ENCODE results near the gene SCAF8.
"Not testable (repeated sequence)": the region's sequence is repeated elsewhere in the genome, so short reads cannot be mapped to it uniquely, and the experiment has no call there.

Gene SCAF8

DNA sequence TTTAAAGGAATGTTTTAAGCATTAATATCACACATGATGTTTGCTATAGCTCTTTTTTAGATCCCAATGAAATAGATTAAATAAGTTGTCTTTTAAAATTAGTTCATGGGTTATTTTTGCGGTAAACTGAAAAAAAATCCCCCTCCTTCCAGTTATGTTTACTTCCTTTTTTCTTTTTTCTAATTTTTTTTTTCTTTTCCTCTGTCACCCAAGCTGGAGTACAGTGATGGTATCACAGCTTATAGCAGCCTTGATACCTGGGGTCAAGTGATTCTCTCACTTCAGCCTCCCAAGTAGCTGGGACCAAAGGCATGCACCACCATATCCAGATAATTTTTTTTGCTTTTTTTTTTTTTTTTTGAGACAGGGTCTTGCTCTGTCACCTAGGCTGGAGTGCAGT is 17.8 kb upstream of the SCAF8 start:
- Mint-ChIP-seq H3K27ac (ENCODE audit: low read depth) (no peak overlapping the region), H3K4me3 (no peak overlapping the region), H3K27me3 (peaks cover 9% of the 10 kb centered on the region)

DNA sequence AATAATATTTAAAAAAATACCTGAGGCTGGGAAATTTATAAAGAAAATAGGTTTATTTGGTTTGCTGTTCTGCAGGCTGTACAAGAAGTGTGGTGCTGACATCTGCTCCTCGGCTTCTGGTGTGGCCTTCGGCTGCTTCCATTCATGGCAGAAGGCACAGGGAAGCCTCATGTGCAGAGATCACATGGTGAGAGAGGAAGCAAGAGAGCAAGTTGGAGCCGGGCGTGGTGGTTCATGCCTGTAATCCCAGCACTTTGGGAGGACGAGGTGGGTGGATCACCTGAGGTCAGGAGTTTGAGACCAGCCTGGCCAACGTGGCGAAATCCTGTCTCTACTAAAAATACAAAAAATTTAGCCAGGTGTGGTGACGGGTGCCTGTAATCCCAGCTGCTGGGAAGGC is 16.9 kb upstream of the SCAF8 start:
- not testable (repeated sequence) for H3K4me1 Mint-ChIP-seq; ATAC-seq (replicated peaks; ENCODE audit: extremely low read depth, poor library complexity, severe bottlenecking); H3K27ac Mint-ChIP-seq (ENCODE audit: low read depth); H3K9me3 Mint-ChIP-seq; H3K4me3 Mint-ChIP-seq; DNase-seq (ENCODE audit: low spot score in 2 of 2); H3K36me3 Mint-ChIP-seq (ENCODE audit: insufficient read depth)
- peaks cover 16% of the 10 kb centered on the region for H3K27me3 Mint-ChIP-seq

More for the DNA sequence above, 17.8 kb upstream of the SCAF8 start:
- peaks cover 4% of the 10 kb centered on the region for H3K9me3 Mint-ChIP-seq
- DNase-seq (ENCODE audit: low spot score in 2 of 2) (no peak), ATAC-seq (replicated peaks; ENCODE audit: extremely low read depth, poor library complexity, severe bottlenecking) (no peak)
- H3K36me3 Mint-ChIP-seq (ENCODE audit: insufficient read depth), result peaks cover 1% of the 10 kb centered on the region
- no peaks in the 10 kb centered on the region for H3K4me1 Mint-ChIP-seq

DNA sequence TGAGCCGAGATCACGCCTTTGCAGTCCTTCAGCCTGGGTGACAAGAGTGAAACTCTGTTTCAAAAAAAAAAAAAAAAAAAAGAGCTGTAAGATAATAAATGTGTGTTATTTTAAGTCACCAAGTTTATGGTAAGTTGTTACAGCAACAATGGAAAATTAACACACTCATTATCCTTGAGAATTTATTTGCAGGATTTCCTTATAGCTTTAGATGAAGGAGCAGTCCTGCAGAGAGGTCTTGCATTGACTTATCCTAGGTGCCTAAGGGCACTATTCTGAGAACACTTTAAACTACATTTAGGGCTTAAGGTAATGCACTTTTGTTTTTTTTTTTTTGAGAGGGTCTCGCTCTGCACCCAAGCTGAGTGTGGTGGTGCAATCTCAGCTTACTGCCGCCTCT is 13.8 kb upstream of the SCAF8 start:
- peaks cover 4% of the 10 kb centered on the region for H3K9me3 Mint-ChIP-seq

GRCh38 chr6:154719854-154720253 is 13.4 kb upstream of the SCAF8 start:
- ATAC-seq (replicated peaks; ENCODE audit: extremely low read depth, poor library complexity, severe bottlenecking) (no peak), DNase-seq (ENCODE audit: low spot score in 2 of 2) (no peak)
- Mint-ChIP-seq H3K4me3 (no peak overlapping the region), H3K36me3 (ENCODE audit: insufficient read depth) (no peaks in the 10 kb centered on the region), H3K27me3 (peaks cover 26% of the 10 kb centered on the region), H3K27ac (ENCODE audit: low read depth) (no peak overlapping the region), H3K9me3 (peaks cover 4% of the 10 kb centered on the region), H3K4me1 (peaks cover 5% of the 10 kb centered on the region)

More for the DNA sequence above, 13.8 kb upstream of the SCAF8 start:
- H3K36me3 Mint-ChIP-seq (ENCODE audit: insufficient read depth), result no peaks in the 10 kb centered on the region
- H3K4me3 Mint-ChIP-seq, result no peak overlapping the region
- no peak overlapping the region for H3K27ac Mint-ChIP-seq (ENCODE audit: low read depth)
- no peak for DNase-seq (ENCODE audit: low spot score in 2 of 2)
- peaks cover 5% of the 10 kb centered on the region for H3K4me1 Mint-ChIP-seq
- ATAC-seq (replicated peaks; ENCODE audit: extremely low read depth, poor library complexity, severe bottlenecking), result no peak
- peaks cover 27% of the 10 kb centered on the region for H3K27me3 Mint-ChIP-seq

- Mint-ChIP-seq H3K4me1 (peaks cover 5% of the 10 kb centered on the region), H3K9me3 (peaks cover 4% of the 10 kb centered on the region), H3K27ac (ENCODE audit: low read depth) (no peak overlapping the region), H3K27me3 (peaks cover 26% of the 10 kb centered on the region), H3K36me3 (ENCODE audit: insufficient read depth) (no peaks in the 10 kb centered on the region), H3K4me3 (no peak overlapping the region)
- no peak for DNase-seq (ENCODE audit: low spot score in 2 of 2)
- no peak for ATAC-seq (replicated peaks; ENCODE audit: extremely low read depth, poor library complexity, severe bottlenecking)
Measured at GRCh38 chr6:154721460-154721859, 11.8 kb upstream of the SCAF8 start.

- Mint-ChIP-seq H3K36me3 (ENCODE audit: insufficient read depth) (no peaks in the 10 kb centered on the region), H3K27ac (ENCODE audit: low read depth) (no peak overlapping the region), H3K9me3 (no peaks in the 10 kb centered on the region), H3K4me1 (peaks cover 5% of the 10 kb centered on the region), H3K4me3 (no peak overlapping the region), H3K27me3 (peaks cover 13% of the 10 kb centered on the region)
- no peak for ATAC-seq (replicated peaks; ENCODE audit: extremely low read depth, poor library complexity, severe bottlenecking)
- no peak for DNase-seq (ENCODE audit: low spot score in 2 of 2)
Measured at GRCh38 chr6:154726887-154727286, 6.3 kb upstream of the SCAF8 start.

DNA sequence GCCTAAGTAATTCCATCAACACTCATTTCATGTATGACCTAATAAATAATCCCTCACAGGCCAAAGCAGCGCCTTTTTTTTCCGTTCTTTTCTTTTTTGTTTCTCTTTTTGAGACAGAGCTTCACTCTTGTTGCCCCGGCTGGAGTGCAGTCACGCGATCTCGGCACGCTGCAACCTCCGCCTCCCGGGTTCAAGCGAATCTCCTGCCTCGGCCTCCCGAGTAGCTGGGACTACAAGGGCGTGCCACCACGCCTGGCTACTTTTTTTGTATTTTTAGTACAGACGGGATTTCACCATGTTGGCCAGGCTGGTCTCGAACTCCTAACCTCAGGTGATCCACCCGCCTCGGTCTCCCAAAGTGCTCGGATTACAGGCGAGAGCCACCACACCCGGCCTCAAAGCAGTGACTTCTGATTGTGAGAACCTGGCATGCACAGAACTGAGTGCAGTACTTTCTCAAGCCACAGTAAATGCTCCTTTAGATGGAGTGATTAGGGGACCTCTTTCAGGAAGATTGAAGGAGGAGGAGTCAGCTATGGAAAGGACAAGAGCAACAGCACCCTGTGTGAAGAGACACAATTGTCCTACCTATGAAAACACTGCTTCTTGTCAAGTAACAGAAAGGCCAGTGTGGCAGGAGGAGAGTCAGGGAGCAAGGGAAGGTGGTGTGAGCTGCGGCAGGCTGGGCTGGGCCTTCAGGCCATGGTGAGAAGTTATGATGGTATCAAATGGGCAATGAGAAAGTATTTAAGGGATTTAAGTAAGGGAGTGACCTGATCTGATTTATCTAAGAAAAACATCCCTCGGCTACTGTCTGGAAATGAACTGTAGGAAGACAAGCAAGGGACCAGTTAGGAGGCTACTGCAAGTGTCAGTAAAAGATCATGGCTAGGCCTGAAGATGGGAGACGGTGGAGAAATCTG is 1.7 kb upstream of the SCAF8 start:
- ATAC-seq (replicated peaks; ENCODE audit: extremely low read depth, poor library complexity, severe bottlenecking) (no peak), DNase-seq (ENCODE audit: low spot score in 2 of 2) (no peak)
- peak overlapping the region; percentile 61 for H3K27ac Mint-ChIP-seq (ENCODE audit: low read depth)
- H3K4me1 Mint-ChIP-seq, result peaks cover 13% of the 10 kb centered on the region
- no peaks in the 10 kb centered on the region for H3K27me3 Mint-ChIP-seq
- peaks cover 11% of the 10 kb centered on the region for H3K36me3 Mint-ChIP-seq (ENCODE audit: insufficient read depth)
- peak overlapping the region; percentile 83 for H3K4me3 Mint-ChIP-seq
- H3K9me3 Mint-ChIP-seq, result no peaks in the 10 kb centered on the region

- Mint-ChIP-seq H3K27me3 (no peaks in the 10 kb centered on the region), H3K27ac (ENCODE audit: low read depth) (peak overlapping the region; percentile 92), H3K9me3 (no peaks in the 10 kb centered on the region), H3K4me1 (peaks cover 21% of the 10 kb centered on the region), H3K4me3 (peak overlapping the region; percentile 83), H3K36me3 (ENCODE audit: insufficient read depth) (peaks cover 11% of the 10 kb centered on the region)
- DNase-seq (ENCODE audit: low spot score in 2 of 2) (no peak), ATAC-seq (replicated peaks; ENCODE audit: extremely low read depth, poor library complexity, severe bottlenecking) (no peak)
Measured at GRCh38 chr6:154732538-154733182, 556 bp upstream of the SCAF8 start.

DNA sequence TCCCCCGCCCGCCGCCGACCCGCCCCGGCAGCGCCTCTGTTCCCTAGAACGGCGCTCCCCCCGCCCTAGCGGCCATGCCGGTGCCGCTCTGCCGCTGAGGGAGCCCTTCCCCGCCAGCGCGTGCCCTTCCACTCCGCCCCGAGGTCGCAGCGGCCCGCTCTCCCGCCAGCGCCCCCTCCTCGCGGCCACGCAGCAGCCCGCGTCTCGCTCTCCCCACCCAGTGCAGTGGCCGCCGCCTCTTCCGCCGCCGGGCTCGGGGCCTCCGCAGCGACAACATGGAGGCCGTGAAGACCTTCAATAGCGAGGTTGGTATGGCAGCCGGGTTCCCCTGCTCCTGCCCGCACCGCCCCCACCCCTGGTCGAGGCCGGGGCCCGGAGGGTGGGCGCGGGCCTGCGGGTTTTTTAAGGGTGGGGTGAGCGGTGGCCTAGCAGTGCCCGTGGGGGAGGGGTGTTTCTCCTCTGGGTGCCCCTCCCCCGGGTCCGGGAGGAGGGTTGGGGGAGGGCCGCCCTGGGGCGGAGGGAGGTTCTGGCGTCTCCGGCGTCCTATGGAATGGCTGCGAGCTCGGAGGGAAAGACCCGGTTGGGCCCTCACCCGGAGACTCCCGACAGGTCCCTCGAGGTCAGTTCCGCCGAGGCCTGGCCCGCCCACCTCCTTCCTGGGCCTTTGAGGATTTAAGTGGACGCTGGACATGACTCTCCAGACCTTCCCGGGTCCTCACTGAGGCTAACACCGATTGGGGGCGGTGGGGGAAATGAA is 588 bp downstream of the SCAF8 start:
- Mint-ChIP-seq H3K4me3 (peak overlapping the region; percentile 83), H3K9me3 (no peaks in the 10 kb centered on the region)
- ATAC-seq (replicated peaks; ENCODE audit: extremely low read depth, poor library complexity, severe bottlenecking), result peak; percentile 84

GRCh38 chr6:154736618-154737259 is 3.5 kb downstream of the SCAF8 start:
- H3K27ac Mint-ChIP-seq (ENCODE audit: low read depth), result no peak overlapping the region

More for the DNA sequence above, 588 bp downstream of the SCAF8 start:
- peak; percentile 78 to 87 for DNase-seq (ENCODE audit: low spot score in 2 of 2)
- Mint-ChIP-seq H3K4me1 (peaks cover 26% of the 10 kb centered on the region), H3K27me3 (no peaks in the 10 kb centered on the region), H3K27ac (ENCODE audit: low read depth) (peak overlapping the region; percentile 92), H3K36me3 (ENCODE audit: insufficient read depth) (peaks cover 11% of the 10 kb centered on the region)

DNA sequence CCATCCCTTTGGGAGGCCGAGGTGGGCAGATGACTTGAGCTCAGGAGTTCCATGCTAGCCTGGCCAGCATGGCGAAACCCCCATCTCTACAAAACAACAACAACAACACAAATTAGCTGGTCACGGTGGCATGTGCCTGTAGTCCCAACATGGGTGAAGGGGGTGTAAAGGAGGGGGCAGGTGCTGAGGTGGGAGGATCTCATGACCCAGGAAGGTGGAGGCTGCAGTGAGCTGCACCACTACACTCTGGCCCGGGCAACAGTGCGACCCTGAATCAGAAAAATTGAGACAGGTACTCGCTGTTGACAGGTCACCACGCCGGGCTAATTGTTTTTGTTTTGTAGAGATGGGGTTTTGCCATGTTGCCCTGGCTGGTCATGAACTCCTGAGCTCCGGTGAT is 4.2 kb downstream of the SCAF8 start:
- H3K9me3 Mint-ChIP-seq, result no peaks in the 10 kb centered on the region
- peak overlapping the region; percentile 21 for H3K4me3 Mint-ChIP-seq
- no peak overlapping the region for H3K27ac Mint-ChIP-seq (ENCODE audit: low read depth)
- no peaks in the 10 kb centered on the region for H3K27me3 Mint-ChIP-seq
- ATAC-seq (replicated peaks; ENCODE audit: extremely low read depth, poor library complexity, severe bottlenecking), result no peak
- DNase-seq (ENCODE audit: low spot score in 2 of 2), result no peak
- H3K36me3 Mint-ChIP-seq (ENCODE audit: insufficient read depth), result peaks cover 16% of the 10 kb centered on the region
- H3K4me1 Mint-ChIP-seq, result peaks cover 52% of the 10 kb centered on the region

More at GRCh38 chr6:154736618-154737259, 3.5 kb downstream of the SCAF8 start:
- ATAC-seq (replicated peaks; ENCODE audit: extremely low read depth, poor library complexity, severe bottlenecking) (no peak), DNase-seq (ENCODE audit: low spot score in 2 of 2) (no peak)
- H3K36me3 Mint-ChIP-seq (ENCODE audit: insufficient read depth), result peaks cover 14% of the 10 kb centered on the region
- H3K27me3 Mint-ChIP-seq, result no peaks in the 10 kb centered on the region
- H3K4me1 Mint-ChIP-seq, result peaks cover 47% of the 10 kb centered on the region
- H3K9me3 Mint-ChIP-seq, result no peaks in the 10 kb centered on the region
- peak overlapping the region; percentile 21 for H3K4me3 Mint-ChIP-seq

- Mint-ChIP-seq H3K36me3 (ENCODE audit: insufficient read depth) (peaks cover 14% of the 10 kb centered on the region), H3K9me3 (no peaks in the 10 kb centered on the region), H3K27ac (ENCODE audit: low read depth) (no peak overlapping the region), H3K4me3 (no peak overlapping the region), H3K27me3 (no peaks in the 10 kb centered on the region), H3K4me1 (peaks cover 52% of the 10 kb centered on the region)
- ATAC-seq (replicated peaks; ENCODE audit: extremely low read depth, poor library complexity, severe bottlenecking) (no peak), DNase-seq (ENCODE audit: low spot score in 2 of 2) (no peak)
Measured at GRCh38 chr6:154738551-154738961, 5.3 kb downstream of the SCAF8 start.
